DND-41 (cell line): ENCODE results near the gene CYTH3.

ENCODE experiments used
- CTCF ChIP-seq: IDR thresholded peaks from 2 replicates; pipeline ENCODE4 v1.5.1; 2012; ENCODE audit warnings: borderline replicate concordance, low read length, moderate library complexity, mild to moderate bottlenecking; ENCODE audit not compliant: poor library complexity, severe bottlenecking; ENCODE audit errors: extremely low read depth
- EZH2 ChIP-seq: IDR thresholded peaks from 3 replicates; pipeline ENCODE4 v1.6.1; 2012; ENCODE audit warnings: borderline replicate concordance, low read depth, mild to moderate bottlenecking, moderate library complexity, low read length, inconsistent platforms; ENCODE audit not compliant: severe bottlenecking

GRCh38 chr7:6130007-6130587 is 142.3 kb downstream of the CYTH3 start:
- TF ChIP-seq CTCF = no peak
- TF ChIP-seq EZH2 = no peak
